HepG2 (cell line): ENCODE data around the gene IGDCC3. TPM values are rescaled to one million over a fixed set of nuclear protein-coding genes. Genes with fewer than 3 reads are reported as not detected.

Experiments used
- EHMT2 ChIP-seq: fragments of 200-600 bp; sonication (generic); IDR thresholded peaks from 2 replicates; pipeline ENCODE4 v1.7.0; 2017; ENCODE audit warnings: antibody characterized with exemption, low read depth, low read length, borderline replicate concordance
- HMGXB4 ChIP-seq, 2 experiments: sonication (generic) in 1 of 2; formaldehyde crosslinking in 1 of 2; IDR thresholded peaks; 2 replicates each; pipeline versions ENCODE4 v1.4.0 to v1.6.1; 2018 to 2020; ENCODE audit warnings: missing genetic modification reagents in 2 of 2, borderline replicate concordance in 1 of 2, low read depth in 1 of 2, mild to moderate bottlenecking in 1 of 2, missing biosample characterization in 1 of 2
- HNRNPK ChIP-seq: fragments of 200-400 bp; formaldehyde crosslinking; IDR thresholded peaks from 2 replicates; pipeline ENCODE4 v1.6.1; 2018; ENCODE audit warnings: low read length, low read depth, moderate library complexity, mild to moderate bottlenecking; ENCODE audit not compliant: poor library complexity, severe bottlenecking
- NONO ChIP-seq, 2 experiments: fragments of 450-650 bp in 1 of 2; sonication (generic) in 1 of 2; formaldehyde crosslinking in 1 of 2; IDR thresholded peaks in 1 of 2; conservative IDR thresholded peaks in 1 of 2; 2 replicates each; pipeline versions ENCODE4 v1.6.1 to v1.8.0; 2017 to 2022; ENCODE audit warnings: mild to moderate bottlenecking in 1 of 2, missing genetic modification reagents in 1 of 2, moderate library complexity in 1 of 2
- NR0B2 ChIP-seq: sonication (generic); formaldehyde crosslinking; IDR thresholded peaks from 2 replicates; pipeline ENCODE4 v1.4.0; 2020; ENCODE audit warnings: mild to moderate bottlenecking, missing genetic modification reagents
- SNAPC2 ChIP-seq: sonication (generic); formaldehyde crosslinking; IDR thresholded peaks from 2 replicates; pipeline ENCODE4 v1.8.1; 2022; ENCODE audit warnings: mild to moderate bottlenecking, missing genetic modification reagents
- TBL1XR1 ChIP-seq: fragments of 150-350 bp; IDR thresholded peaks from 2 replicates; pipeline ENCODE4 v1.6.1; 2014; ENCODE audit warnings: borderline replicate concordance, low read length; ENCODE audit not compliant: partially characterized antibody
- ZNF296 ChIP-seq: sonication (generic); formaldehyde crosslinking; conservative IDR thresholded peaks from 2 replicates; pipeline ENCODE4 v1.5.0; 2020; ENCODE audit warnings: mild to moderate bottlenecking, missing genetic modification reagents
- ZNF451 ChIP-seq: sonication (generic); formaldehyde crosslinking; IDR thresholded peaks from 2 replicates; pipeline ENCODE4 v1.5.0; 2020; ENCODE audit warnings: mild to moderate bottlenecking, missing genetic modification reagents
- ZNF567 ChIP-seq: sonication (generic); formaldehyde crosslinking; IDR thresholded peaks from 2 replicates; pipeline ENCODE4 v1.8.1; 2023; ENCODE audit warnings: mild to moderate bottlenecking, missing genetic modification reagents, borderline replicate concordance
- polyA plus RNA-seq, 8 experiments: library from polyadenylated mRNA; depleted of rRNA in 3 of 8; stranded (reverse) in 7 of 8; unstranded in 1 of 8; fragments of >200 nt; fragmentation: Illumina TruSeq in 4 of 8; extraction: Trizol in 4 of 8; gene quantifications; 2 replicates each; pipeline versions ENCODE4 v1.2.1 to v1.2.3, GENCODE V29; 2011 to 2016; ENCODE audit warnings: low read depth in 4 of 8, missing spikeins in 1 of 8, mixed read lengths in 1 of 8; ENCODE audit not compliant: insufficient read depth in 1 of 8
- total RNA-seq, 5 experiments: library from RNA; depleted of rRNA; stranded (reverse); fragments of >200 nt; fragmentation: Illumina TruSeq; extraction: Trizol; gene quantifications; 2 replicates each; pipeline ENCODE4 v1.2.3, GENCODE V29; 2016; ENCODE audit warnings: low read depth in 1 of 5
- TF ChIP-seq, protein P1 (sequence below): sonication (generic); formaldehyde crosslinking; IDR thresholded peaks from 2 replicates; pipeline ENCODE4 v1.5.0; 2020; ENCODE audit warnings: missing genetic modification reagents
- TF ChIP-seq, protein P2 (sequence below): IDR thresholded peaks from 2 replicates; pipeline ENCODE4 v1.6.1; 2016; ENCODE audit warnings: mild to moderate bottlenecking
- TF ChIP-seq, protein P3 (sequence below): sonication (generic); formaldehyde crosslinking; IDR thresholded peaks from 2 replicates; pipeline ENCODE4 v1.5.1; 2020; ENCODE audit warnings: mild to moderate bottlenecking, missing genetic modification reagents, moderate library complexity
- TF ChIP-seq, protein P4 (sequence below): IDR thresholded peaks from 2 replicates; pipeline ENCODE4 v1.6.1; 2018; ENCODE audit warnings: missing genetic modification reagents, mild to moderate bottlenecking, missing compliant biosample characterization
- TF ChIP-seq, protein P5 (sequence below): sonication (generic); formaldehyde crosslinking; IDR thresholded peaks from 2 replicates; pipeline ENCODE4 v1.9.0; 2022; ENCODE audit warnings: low read depth, missing genetic modification reagents

IGDCC3 gene
- total and polyA plus RNA-seq, 2 of the 13 experiments (the other 11 are each of a cell fraction or from before 2014, with no cell fraction given) = 30.1 to 51.8 TPM

DNA sequence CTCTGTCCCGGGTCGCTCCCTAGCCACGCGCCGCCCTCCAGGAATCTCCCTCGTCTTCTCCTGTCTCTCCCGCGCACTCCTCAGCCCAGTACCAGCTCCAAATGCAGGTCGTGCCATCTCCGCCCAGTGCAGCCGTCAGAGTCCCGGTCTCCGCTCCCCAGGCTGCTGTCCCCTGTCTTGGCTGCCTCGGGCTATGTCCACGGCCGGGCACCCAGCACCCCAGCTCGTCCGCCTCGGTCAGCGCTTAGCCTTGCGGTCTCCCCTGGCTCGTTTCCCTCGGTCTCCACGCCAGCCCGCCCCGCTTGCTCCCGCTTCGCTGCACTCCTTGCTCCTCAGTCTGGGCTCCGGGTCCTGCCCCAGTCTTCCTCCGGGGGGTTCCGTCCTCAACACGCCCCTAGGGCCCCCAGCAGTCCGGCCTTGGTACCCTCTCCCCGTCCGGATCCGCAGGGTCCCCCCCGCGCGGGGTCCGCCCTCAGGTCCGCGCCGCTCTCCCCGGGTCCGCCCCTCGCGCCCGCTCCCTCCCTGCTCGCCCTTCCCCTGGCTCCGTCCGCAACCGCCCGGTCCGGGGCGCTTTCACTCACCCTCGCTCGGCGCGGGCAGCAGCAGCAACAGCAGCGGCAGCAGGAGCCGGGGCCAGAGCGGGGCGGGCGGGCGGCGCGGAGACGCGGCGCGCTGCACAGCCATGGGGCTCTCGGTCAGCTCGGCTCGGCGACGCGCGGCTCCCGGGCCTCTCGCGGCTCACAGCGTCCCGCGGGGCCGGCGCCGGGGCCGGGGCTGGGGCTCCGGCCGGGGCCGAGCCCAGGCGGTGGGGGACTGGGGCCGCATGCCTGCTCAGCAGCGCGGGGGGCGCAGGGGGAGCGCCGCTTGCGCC, 462 bp downstream of the IGDCC3 start (continued):
- TF ChIP-seq, protein P1, sequence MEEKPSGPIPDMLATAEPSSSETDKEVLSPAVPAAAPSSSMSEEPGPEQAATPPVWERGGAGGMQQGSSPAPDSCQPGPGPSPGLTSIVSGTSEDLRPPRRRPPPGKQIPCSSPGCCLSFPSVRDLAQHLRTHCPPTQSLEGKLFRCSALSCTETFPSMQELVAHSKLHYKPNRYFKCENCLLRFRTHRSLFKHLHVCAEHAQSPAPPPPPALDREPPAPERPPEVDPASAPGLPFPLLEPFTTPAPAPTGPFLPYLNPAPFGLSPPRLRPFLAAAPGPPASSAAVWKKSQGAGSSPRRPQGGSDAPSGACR (CRISPR knock-in tag) = peak; percentile 73; the same call in 1 of the 2 replicates
- TF ChIP-seq NONO (IDR thresholded peaks at IDR 0.05) = no peak
- TF ChIP-seq NONO (CRISPR knock-in tag; conservative IDR thresholded peaks at IDR 0.05) = 0 out of 2 replicates have a peak, but pooled peaks have one; percentile 13
- TF ChIP-seq ZNF296 (CRISPR knock-in tag) = no peak
- TF ChIP-seq ZNF567 = no peak
- no peak for TF ChIP-seq TBL1XR1
- TF ChIP-seq EHMT2 = no peak
- TF ChIP-seq, protein P2, sequence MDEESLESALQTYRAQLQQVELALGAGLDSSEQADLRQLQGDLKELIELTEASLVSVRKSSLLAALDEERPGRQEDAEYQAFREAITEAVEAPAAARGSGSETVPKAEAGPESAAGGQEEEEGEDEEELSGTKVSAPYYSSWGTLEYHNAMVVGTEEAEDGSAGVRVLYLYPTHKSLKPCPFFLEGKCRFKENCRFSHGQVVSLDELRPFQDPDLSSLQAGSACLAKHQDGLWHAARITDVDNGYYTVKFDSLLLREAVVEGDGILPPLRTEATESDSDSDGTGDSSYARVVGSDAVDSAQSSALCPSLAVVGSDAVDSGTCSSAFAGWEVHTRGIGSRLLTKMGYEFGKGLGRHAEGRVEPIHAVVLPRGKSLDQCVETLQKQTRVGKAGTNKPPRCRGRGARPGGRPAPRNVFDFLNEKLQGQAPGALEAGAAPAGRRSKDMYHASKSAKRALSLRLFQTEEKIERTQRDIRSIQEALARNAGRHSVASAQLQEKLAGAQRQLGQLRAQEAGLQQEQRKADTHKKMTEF (CRISPR knock-in tag) = 0 out of 2 replicates have a peak, but pooled peaks have one; percentile 37
- no peak for TF ChIP-seq ZNF451 (CRISPR knock-in tag)
- no peak for TF ChIP-seq HNRNPK
- TF ChIP-seq, protein P3, sequence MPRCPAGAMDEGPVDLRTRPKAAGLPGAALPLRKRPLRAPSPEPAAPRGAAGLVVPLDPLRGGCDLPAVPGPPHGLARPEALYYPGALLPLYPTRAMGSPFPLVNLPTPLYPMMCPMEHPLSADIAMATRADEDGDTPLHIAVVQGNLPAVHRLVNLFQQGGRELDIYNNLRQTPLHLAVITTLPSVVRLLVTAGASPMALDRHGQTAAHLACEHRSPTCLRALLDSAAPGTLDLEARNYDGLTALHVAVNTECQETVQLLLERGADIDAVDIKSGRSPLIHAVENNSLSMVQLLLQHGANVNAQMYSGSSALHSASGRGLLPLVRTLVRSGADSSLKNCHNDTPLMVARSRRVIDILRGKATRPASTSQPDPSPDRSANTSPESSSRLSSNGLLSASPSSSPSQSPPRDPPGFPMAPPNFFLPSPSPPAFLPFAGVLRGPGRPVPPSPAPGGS (CRISPR knock-in tag) = peak; percentile 62; the same call in 1 of the 2 replicates
- TF ChIP-seq, protein P4, sequence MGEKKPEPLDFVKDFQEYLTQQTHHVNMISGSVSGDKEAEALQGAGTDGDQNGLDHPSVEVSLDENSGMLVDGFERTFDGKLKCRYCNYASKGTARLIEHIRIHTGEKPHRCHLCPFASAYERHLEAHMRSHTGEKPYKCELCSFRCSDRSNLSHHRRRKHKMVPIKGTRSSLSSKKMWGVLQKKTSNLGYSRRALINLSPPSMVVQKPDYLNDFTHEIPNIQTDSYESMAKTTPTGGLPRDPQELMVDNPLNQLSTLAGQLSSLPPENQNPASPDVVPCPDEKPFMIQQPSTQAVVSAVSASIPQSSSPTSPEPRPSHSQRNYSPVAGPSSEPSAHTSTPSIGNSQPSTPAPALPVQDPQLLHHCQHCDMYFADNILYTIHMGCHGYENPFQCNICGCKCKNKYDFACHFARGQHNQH (CRISPR knock-in tag) = peak; percentile 46; the same call in 1 of the 2 replicates
- no peak for TF ChIP-seq SNAPC2 (CRISPR knock-in tag)
- TF ChIP-seq, protein P5, sequence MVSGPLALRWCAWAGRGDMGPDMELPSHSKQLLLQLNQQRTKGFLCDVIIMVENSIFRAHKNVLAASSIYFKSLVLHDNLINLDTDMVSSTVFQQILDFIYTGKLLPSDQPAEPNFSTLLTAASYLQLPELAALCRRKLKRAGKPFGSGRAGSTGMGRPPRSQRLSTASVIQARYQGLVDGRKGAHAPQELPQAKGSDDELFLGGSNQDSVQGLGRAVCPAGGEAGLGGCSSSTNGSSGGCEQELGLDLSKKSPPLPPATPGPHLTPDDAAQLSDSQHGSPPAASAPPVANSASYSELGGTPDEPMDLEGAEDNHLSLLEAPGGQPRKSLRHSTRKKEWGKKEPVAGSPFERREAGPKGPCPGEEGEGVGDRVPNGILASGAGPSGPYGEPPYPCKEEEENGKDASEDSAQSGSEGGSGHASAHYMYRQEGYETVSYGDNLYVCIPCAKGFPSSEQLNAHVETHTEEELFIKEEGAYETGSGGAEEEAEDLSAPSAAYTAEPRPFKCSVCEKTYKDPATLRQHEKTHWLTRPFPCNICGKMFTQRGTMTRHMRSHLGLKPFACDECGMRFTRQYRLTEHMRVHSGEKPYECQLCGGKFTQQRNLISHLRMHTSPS (CRISPR knock-in tag) = 0 out of 2 replicates have a peak, but pooled peaks have one; percentile 60
- TF ChIP-seq NR0B2 (CRISPR knock-in tag) = no peak
- peak; percentile 33 to 62; a peak in 2 of 4 replicates for TF ChIP-seq HMGXB4 (CRISPR knock-in tag; IDR thresholded peaks at IDR 0.05; ENCODE audit: borderline replicate concordance in 1 of 2, low read depth in 1 of 2)
